Measurements from ENCODE around the gene ATP2B2. TPM values are rescaled to one million over a fixed set of nuclear protein-coding genes. Genes with fewer than 3 reads are reported as not detected.

Gene ATP2B2
- total RNA-seq, 4 donors from 2014 or later, result 0.42 to 2.0 (median 1.1) TPM

- Histone ChIP-seq H3K4me3 (no peak overlapping the region), H3K9me3 (no peaks in the 10 kb centered on the region), H3K4me1 (no peaks in the 10 kb centered on the region), H3K36me3 (no peaks in the 10 kb centered on the region), H3K27me3 (no peaks in the 10 kb centered on the region), H3K27ac (no peak overlapping the region)
- DNase-seq (ENCODE audit: low spot score in 2 of 2), result no peak
- 54 to 59% methylated on average over 12 of the region's 12 CpGs for WGBS, 2 donors
- TF ChIP-seq POLR2A (IDR thresholded peaks at IDR 0.05), result no peak
- no peak for TF ChIP-seq EP300 (IDR thresholded peaks at IDR 0.05)
- TF ChIP-seq CTCF (IDR thresholded peaks at IDR 0.05), result no peak
These were observed 76.8 kb downstream of the ATP2B2 start for GRCh38 chr3:10428406-10429091.

GRCh38 chr3:10426346-10427220 lies 78.8 kb downstream of the ATP2B2 start:
- no peaks in the 10 kb centered on the region for H3K27me3 ChIP-seq
- WGBS, 2 donors, result 72 to 77% methylated on average over 15 of the region's 15 CpGs
- no peak for DNase-seq (ENCODE audit: low spot score in 2 of 2)
- H3K4me3 ChIP-seq, result no peak overlapping the region
- TF ChIP-seq CTCF (IDR thresholded peaks at IDR 0.05) (no peak), EP300 (IDR thresholded peaks at IDR 0.05) (no peak), POLR2A (IDR thresholded peaks at IDR 0.05) (no peak)
- no peak overlapping the region for H3K27ac ChIP-seq
- H3K4me1 ChIP-seq, result no peaks in the 10 kb centered on the region
- no peaks in the 10 kb centered on the region for H3K9me3 ChIP-seq
- H3K36me3 ChIP-seq, result no peaks in the 10 kb centered on the region

GRCh38 chr3:10423171-10423882 lies 82.1 kb downstream of the ATP2B2 start:
- H3K9me3 ChIP-seq, result no peaks in the 10 kb centered on the region
- WGBS, 2 donors, result 73 to 76% methylated on average over 14 of the region's 14 CpGs
- no peak overlapping the region for H3K4me3 ChIP-seq
- H3K27ac ChIP-seq, result no peak overlapping the region
- TF ChIP-seq POLR2A (IDR thresholded peaks at IDR 0.05), result no peak
- no peak for TF ChIP-seq CTCF (IDR thresholded peaks at IDR 0.05)
- no peak for TF ChIP-seq EP300 (IDR thresholded peaks at IDR 0.05)
- H3K4me1 ChIP-seq, result no peaks in the 10 kb centered on the region
- no peak for DNase-seq (ENCODE audit: low spot score in 2 of 2)
- no peaks in the 10 kb centered on the region for H3K27me3 ChIP-seq
- H3K36me3 ChIP-seq, result no peaks in the 10 kb centered on the region

- no peaks in the 10 kb centered on the region for H3K9me3 ChIP-seq
- no peaks in the 10 kb centered on the region for H3K4me1 ChIP-seq
- no peak for DNase-seq (ENCODE audit: low spot score in 2 of 2)
- H3K27me3 ChIP-seq, result no peaks in the 10 kb centered on the region
- no peak overlapping the region for H3K4me3 ChIP-seq
- WGBS, 2 donors, result 73 to 77% methylated on average over 5 of the region's 5 CpGs
- TF ChIP-seq CTCF (IDR thresholded peaks at IDR 0.05) (no peak), POLR2A (IDR thresholded peaks at IDR 0.05) (no peak), EP300 (IDR thresholded peaks at IDR 0.05) (no peak)
- H3K27ac ChIP-seq, result no peak overlapping the region
- no peaks in the 10 kb centered on the region for H3K36me3 ChIP-seq
These were observed 83.4 kb downstream of the ATP2B2 start for GRCh38 chr3:10421996-10422395.

Data from tibial nerve (tissue), 4 donors.